BE2C (cell line): Measurements from ENCODE around the gene TAF1A. TPM values are rescaled to one million over a fixed set of nuclear protein-coding genes. Genes with fewer than 3 reads are reported as not detected.

Experiments
- DNase-seq: peaks from one replicate; pipeline ENCODE4 v3.0.0-alpha.2; 2020
- H3K27me3 ChIP-seq: fragments of 250-450 bp; sonication (Bioruptor Pico); 2 replicates; pipeline ENCODE4 v1.5.1; 2020; ENCODE audit warnings: mild to moderate bottlenecking
- H3K36me3 ChIP-seq: fragments of 250-450 bp; sonication (Bioruptor Pico); 2 replicates; pipeline ENCODE4 v1.5.1; 2020; ENCODE audit warnings: mild to moderate bottlenecking
- H3K4me1 ChIP-seq: fragments of 250-450 bp; sonication (Bioruptor Pico); 2 replicates; pipeline ENCODE4 v1.5.1; 2020
- H3K4me3 ChIP-seq: 2 replicates; pipeline ENCODE4 v1.5.1; 2011; ENCODE audit warnings: low read depth, low read length
- H3K9me3 ChIP-seq: fragments of 250-450 bp; sonication (Bioruptor Pico); 2 replicates; pipeline ENCODE4 v1.5.1; 2020
- polyA plus RNA-seq: library from polyadenylated mRNA; unstranded; fragments of >200 nt; gene quantifications from one replicate; pipeline ENCODE4 v1.2.1, GENCODE V29; 2012; ENCODE audit warnings: low read depth, missing spikeins; ENCODE audit not compliant: insufficient read length, insufficient read depth
- TF ChIP-seq, protein P1 (sequence below): IDR thresholded peaks from 2 replicates; pipeline ENCODE4 v1.5.1; 2012; ENCODE audit warnings: mild to moderate bottlenecking, low read depth, low read length

TAF1A gene
- 3.5 TPM for polyA plus RNA-seq

GRCh38 chr1:222589462-222590302 lies at the start of gene TAF1A:
Gene TAF1A (minus strand): TSS chr1:222589933.
- DNase-seq, result peak; percentile 78
- peak within 1 kb of the TSS; percentile 96 for H3K4me3 ChIP-seq
- TF ChIP-seq, protein P1, sequence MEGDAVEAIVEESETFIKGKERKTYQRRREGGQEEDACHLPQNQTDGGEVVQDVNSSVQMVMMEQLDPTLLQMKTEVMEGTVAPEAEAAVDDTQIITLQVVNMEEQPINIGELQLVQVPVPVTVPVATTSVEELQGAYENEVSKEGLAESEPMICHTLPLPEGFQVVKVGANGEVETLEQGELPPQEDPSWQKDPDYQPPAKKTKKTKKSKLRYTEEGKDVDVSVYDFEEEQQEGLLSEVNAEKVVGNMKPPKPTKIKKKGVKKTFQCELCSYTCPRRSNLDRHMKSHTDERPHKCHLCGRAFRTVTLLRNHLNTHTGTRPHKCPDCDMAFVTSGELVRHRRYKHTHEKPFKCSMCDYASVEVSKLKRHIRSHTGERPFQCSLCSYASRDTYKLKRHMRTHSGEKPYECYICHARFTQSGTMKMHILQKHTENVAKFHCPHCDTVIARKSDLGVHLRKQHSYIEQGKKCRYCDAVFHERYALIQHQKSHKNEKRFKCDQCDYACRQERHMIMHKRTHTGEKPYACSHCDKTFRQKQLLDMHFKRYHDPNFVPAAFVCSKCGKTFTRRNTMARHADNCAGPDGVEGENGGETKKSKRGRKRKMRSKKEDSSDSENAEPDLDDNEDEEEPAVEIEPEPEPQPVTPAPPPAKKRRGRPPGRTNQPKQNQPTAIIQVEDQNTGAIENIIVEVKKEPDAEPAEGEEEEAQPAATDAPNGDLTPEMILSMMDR, result no peak
- H3K27me3 ChIP-seq, result no peaks in the 10 kb centered on the region
- H3K36me3 ChIP-seq, result peaks cover 7% of the 10 kb centered on the region
- H3K4me1 ChIP-seq, result no peaks in the 10 kb centered on the region
- no peaks in the 10 kb centered on the region for H3K9me3 ChIP-seq

GRCh38 chr1:222634180-222635013 lies 44.7 kb upstream of the TAF1A start:
- Histone ChIP-seq H3K4me3 (no peak overlapping the region), H3K9me3 (no peaks in the 10 kb centered on the region), H3K36me3 (peaks cover 22% of the 10 kb centered on the region), H3K27me3 (no peaks in the 10 kb centered on the region), H3K4me1 (no peaks in the 10 kb centered on the region)
- DNase-seq, result peak; percentile 65
- TF ChIP-seq, protein P1, result peak; percentile 90

- peaks cover 32% of the 10 kb centered on the region for H3K36me3 ChIP-seq
- DNase-seq, result no peak
- no peaks in the 10 kb centered on the region for H3K9me3 ChIP-seq
- no peaks in the 10 kb centered on the region for H3K4me1 ChIP-seq
- TF ChIP-seq, protein P1, result no peak
- H3K4me3 ChIP-seq, result no peak overlapping the region
- no peaks in the 10 kb centered on the region for H3K27me3 ChIP-seq
Observed at GRCh38 chr1:222632749-222633148, 43.0 kb upstream of the TAF1A start.

- Histone ChIP-seq H3K36me3 (peaks cover 40% of the 10 kb centered on the region), H3K9me3 (no peaks in the 10 kb centered on the region), H3K4me1 (no peaks in the 10 kb centered on the region), H3K27me3 (no peaks in the 10 kb centered on the region), H3K4me3 (no peak overlapping the region)
- TF ChIP-seq, protein P1, result no peak
- DNase-seq, result no peak
Observed at GRCh38 chr1:222631611-222632208, 42.0 kb upstream of the TAF1A start.

- no peak overlapping the region for H3K4me3 ChIP-seq
- TF ChIP-seq, protein P1, result no peak
- H3K27me3 ChIP-seq, result no peaks in the 10 kb centered on the region
- DNase-seq, result no peak
- H3K36me3 ChIP-seq, result peaks cover 39% of the 10 kb centered on the region
- H3K4me1 ChIP-seq, result no peaks in the 10 kb centered on the region
- no peaks in the 10 kb centered on the region for H3K9me3 ChIP-seq
Observed at GRCh38 chr1:222629921-222630535, 40.3 kb upstream of the TAF1A start.
